ENCODE measurements around the gene SDF4.

Gene SDF4

GRCh38 chr1:1213345-1214265 is 18.2 kb downstream of the SDF4 start, which contains the start of gene TNFRSF4:
Gene TNFRSF4, minus strand, starts transcription at chr1:1214153. Its CDS starts 26 bp downstream, at chr1:1214127.
- H3K4me3 ChIP-seq (ENCODE audit: insufficient read depth, low read depth, low read length), result no peak within 1 kb of the TSS
- H3K9me3 ChIP-seq (ENCODE audit: control insufficient read depth, low read length), result no peaks in the 10 kb centered on the region
- WGBS, 2 experiments, result 89% methylated on average over 56 of the region's 56 CpGs
- H3K27ac ChIP-seq (ENCODE audit: insufficient read depth, low read depth, low read length, poor library complexity, severe bottlenecking), result no peak within 1 kb of the TSS
- no peaks in the 10 kb centered on the region for H3K27me3 ChIP-seq (ENCODE audit: control insufficient read depth, insufficient read depth, low read length, poor library complexity, severe bottlenecking)
- no peaks in the 10 kb centered on the region for H3K4me1 ChIP-seq (ENCODE audit: control insufficient read depth, insufficient read depth, low read length)
- peaks cover 11% of the 10 kb centered on the region for H3K36me3 ChIP-seq (ENCODE audit: control insufficient read depth, insufficient read depth, low read length)

- Histone ChIP-seq H3K27me3 (ENCODE audit: control insufficient read depth, insufficient read depth, low read length, poor library complexity, severe bottlenecking) (no peaks in the 10 kb centered on the region), H3K4me1 (ENCODE audit: control insufficient read depth, insufficient read depth, low read length) (no peaks in the 10 kb centered on the region), H3K27ac (ENCODE audit: insufficient read depth, low read depth, low read length, poor library complexity, severe bottlenecking) (no peak overlapping the region), H3K36me3 (ENCODE audit: control insufficient read depth, insufficient read depth, low read length) (peaks cover 3% of the 10 kb centered on the region), H3K9me3 (ENCODE audit: control insufficient read depth, low read length) (no peaks in the 10 kb centered on the region), H3K4me3 (ENCODE audit: insufficient read depth, low read depth, low read length) (no peak overlapping the region)
- 93 to 94% methylated on average over 24 of the region's 24 CpGs for WGBS, 2 experiments
These were observed 18.9 kb downstream of the SDF4 start for GRCh38 chr1:1212780-1213344.

GRCh38 chr1:1211541-1212441 is 20.0 kb downstream of the SDF4 start:
- 93 to 94% methylated on average over 28 of the region's 28 CpGs for WGBS, 2 experiments
- H3K27ac ChIP-seq (ENCODE audit: insufficient read depth, low read depth, low read length, poor library complexity, severe bottlenecking), result no peak overlapping the region
- no peaks in the 10 kb centered on the region for H3K36me3 ChIP-seq (ENCODE audit: control insufficient read depth, insufficient read depth, low read length)
- no peaks in the 10 kb centered on the region for H3K9me3 ChIP-seq (ENCODE audit: control insufficient read depth, low read length)
- peaks cover 9% of the 10 kb centered on the region for H3K27me3 ChIP-seq (ENCODE audit: control insufficient read depth, insufficient read depth, low read length, poor library complexity, severe bottlenecking)
- no peak overlapping the region for H3K4me3 ChIP-seq (ENCODE audit: insufficient read depth, low read depth, low read length)
- H3K4me1 ChIP-seq (ENCODE audit: control insufficient read depth, insufficient read depth, low read length), result no peaks in the 10 kb centered on the region

- Histone ChIP-seq H3K4me3 (ENCODE audit: insufficient read depth, low read depth, low read length) (no peak overlapping the region), H3K36me3 (ENCODE audit: control insufficient read depth, insufficient read depth, low read length) (no peaks in the 10 kb centered on the region), H3K27ac (ENCODE audit: insufficient read depth, low read depth, low read length, poor library complexity, severe bottlenecking) (no peak overlapping the region), H3K27me3 (ENCODE audit: control insufficient read depth, insufficient read depth, low read length, poor library complexity, severe bottlenecking) (peaks cover 18% of the 10 kb centered on the region), H3K4me1 (ENCODE audit: control insufficient read depth, insufficient read depth, low read length) (peaks cover 7% of the 10 kb centered on the region), H3K9me3 (ENCODE audit: control insufficient read depth, low read length) (no peaks in the 10 kb centered on the region)
- WGBS, 2 experiments, result 94% methylated on average over 31 of the region's 31 CpGs
These were observed 20.9 kb downstream of the SDF4 start for GRCh38 chr1:1210726-1211540.

- H3K27ac ChIP-seq (ENCODE audit: insufficient read depth, low read depth, low read length, poor library complexity, severe bottlenecking), result no peak overlapping the region
- H3K36me3 ChIP-seq (ENCODE audit: control insufficient read depth, insufficient read depth, low read length), result no peaks in the 10 kb centered on the region
- H3K9me3 ChIP-seq (ENCODE audit: control insufficient read depth, low read length), result no peaks in the 10 kb centered on the region
- H3K4me3 ChIP-seq (ENCODE audit: insufficient read depth, low read depth, low read length), result no peak overlapping the region
- peaks cover 36% of the 10 kb centered on the region for H3K27me3 ChIP-seq (ENCODE audit: control insufficient read depth, insufficient read depth, low read length, poor library complexity, severe bottlenecking)
- peaks cover 8% of the 10 kb centered on the region for H3K4me1 ChIP-seq (ENCODE audit: control insufficient read depth, insufficient read depth, low read length)
- 89 to 90% methylated on average over 37 to 38 of the region's 38 CpGs for WGBS, 2 experiments
These were observed 22.9 kb downstream of the SDF4 start for GRCh38 chr1:1208713-1209433.

- Histone ChIP-seq H3K27me3 (ENCODE audit: control insufficient read depth, insufficient read depth, low read length, poor library complexity, severe bottlenecking) (peaks cover 49% of the 10 kb centered on the region), H3K4me3 (ENCODE audit: insufficient read depth, low read depth, low read length) (no peak overlapping the region), H3K36me3 (ENCODE audit: control insufficient read depth, insufficient read depth, low read length) (no peaks in the 10 kb centered on the region), H3K4me1 (ENCODE audit: control insufficient read depth, insufficient read depth, low read length) (peaks cover 8% of the 10 kb centered on the region), H3K27ac (ENCODE audit: insufficient read depth, low read depth, low read length, poor library complexity, severe bottlenecking) (no peak overlapping the region), H3K9me3 (ENCODE audit: control insufficient read depth, low read length) (no peaks in the 10 kb centered on the region)
- WGBS, 2 experiments, result 87 to 89% methylated on average over 11 of the region's 11 CpGs
These were observed 24.3 kb downstream of the SDF4 start for GRCh38 chr1:1207571-1207892.

GRCh38 chr1:1206966-1207531 is 24.8 kb downstream of the SDF4 start:
- H3K27me3 ChIP-seq (ENCODE audit: control insufficient read depth, insufficient read depth, low read length, poor library complexity, severe bottlenecking), result peaks cover 53% of the 10 kb centered on the region
- no peak overlapping the region for H3K27ac ChIP-seq (ENCODE audit: insufficient read depth, low read depth, low read length, poor library complexity, severe bottlenecking)
- peaks cover 8% of the 10 kb centered on the region for H3K4me1 ChIP-seq (ENCODE audit: control insufficient read depth, insufficient read depth, low read length)
- no peaks in the 10 kb centered on the region for H3K9me3 ChIP-seq (ENCODE audit: control insufficient read depth, low read length)
- H3K4me3 ChIP-seq (ENCODE audit: insufficient read depth, low read depth, low read length), result no peak overlapping the region
- WGBS, 2 experiments, result 81 to 83% methylated on average over 19 of the region's 19 CpGs
- no peaks in the 10 kb centered on the region for H3K36me3 ChIP-seq (ENCODE audit: control insufficient read depth, insufficient read depth, low read length)

- H3K4me1 ChIP-seq (ENCODE audit: control insufficient read depth, insufficient read depth, low read length), result peaks cover 8% of the 10 kb centered on the region
- H3K4me3 ChIP-seq (ENCODE audit: insufficient read depth, low read depth, low read length), result peak within 1 kb of the TSS; percentile 23
- peaks cover 56% of the 10 kb centered on the region for H3K27me3 ChIP-seq (ENCODE audit: control insufficient read depth, insufficient read depth, low read length, poor library complexity, severe bottlenecking)
- H3K36me3 ChIP-seq (ENCODE audit: control insufficient read depth, insufficient read depth, low read length), result no peaks in the 10 kb centered on the region
- 10% methylated on average over 49 of the region's 49 CpGs for WGBS, 2 experiments
- H3K27ac ChIP-seq (ENCODE audit: insufficient read depth, low read depth, low read length, poor library complexity, severe bottlenecking), result no peak within 1 kb of the TSS
- H3K9me3 ChIP-seq (ENCODE audit: control insufficient read depth, low read length), result no peaks in the 10 kb centered on the region
These were observed 25.3 kb downstream of the SDF4 start, which contains the start of gene TNFRSF18 for GRCh38 chr1:1206376-1206965. Gene TNFRSF18, minus strand, starts transcription at chr1:1206592. Its CDS starts 21 bp downstream, at chr1:1206571.
